ENCODE results near the gene MGAT3. TPM values are rescaled to one million over a fixed set of nuclear protein-coding genes. Genes with fewer than 3 reads are reported as not detected.

Gene MGAT3
- total and polyA plus RNA-seq, 9 of the 15 experiments (the other 6 are each of a cell fraction or from before 2014, with no cell fraction given), result 0.10 to 11.5 (median 4.6) TPM

DNA sequence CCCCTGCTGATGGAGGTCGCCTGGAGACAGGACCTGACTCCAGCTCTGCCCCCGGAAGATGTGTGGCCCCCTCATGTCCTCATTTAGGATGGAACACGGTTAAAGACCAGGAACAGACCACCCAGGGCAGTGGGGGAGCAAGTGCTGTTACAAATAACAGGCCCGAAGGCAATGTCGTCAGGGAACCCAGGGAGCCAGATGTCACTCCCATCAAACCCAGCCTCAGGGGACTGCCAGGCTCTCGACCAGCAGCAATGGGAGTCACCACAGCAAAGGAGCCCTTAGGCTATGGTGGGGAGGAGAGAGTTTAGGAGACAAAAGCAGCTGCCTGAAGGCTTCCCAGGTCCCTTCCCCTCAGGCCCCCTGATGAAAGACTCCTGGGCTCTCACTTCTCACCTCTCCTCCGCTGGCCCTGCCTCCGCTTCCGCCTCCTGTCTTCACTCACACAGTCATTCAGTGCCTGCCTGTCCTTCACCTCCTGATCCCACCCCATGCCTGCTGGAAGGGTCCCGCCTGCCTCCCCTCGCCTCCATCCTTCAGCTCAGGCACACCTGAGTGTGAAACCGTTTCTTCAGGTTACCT, 71.4 kb downstream of the MGAT3 start:
- 86% methylated on average over 12 of the region's 12 CpGs for WGBS (ENCODE audit: insufficient coverage, low coverage, missing lambda C conversion rate)
- Histone ChIP-seq H4K20me1 (replicated peaks; ENCODE audit: control insufficient read depth, insufficient read depth, low read length) (peaks cover 10% of the 10 kb centered on the region), H3K4me1 (replicated peaks in 1 of 2; ENCODE audit: control insufficient read depth in 2 of 2, insufficient read depth in 2 of 2, low read length in 2 of 2) (peaks cover 27 to 57% of the 10 kb centered on the region in 2 experiments; a peak in 4 of 5 replicates), H3K4me3 (no peak overlapping the region), H2AFZ (ENCODE audit: low read depth, low read length) (no peak overlapping the region), H3K27me3 (ENCODE audit: control insufficient read depth in 2 of 2, insufficient read depth in 2 of 2, low read length in 2 of 2) (no peaks in the 10 kb centered on the region), H3K79me2 (ENCODE audit: control insufficient read depth, insufficient read depth, low read length) (peaks cover 61% of the 10 kb centered on the region), H3K9me1 (ENCODE audit: control insufficient read depth, insufficient read depth, low read length) (no peaks in the 10 kb centered on the region), H3K27ac (ENCODE audit: extremely low read depth, low read depth, low read length) (no peak overlapping the region; the same call in 2 of the 3 replicates), H3K4me2 (ENCODE audit: insufficient read depth, low read length) (no peak overlapping the region), H3K36me3 (ENCODE audit: control insufficient read depth, insufficient read depth, low read length) (peaks cover 62% of the 10 kb centered on the region), H3K9me3 (replicated peaks; ENCODE audit: control insufficient read depth, insufficient read depth, low read depth, low read length) (no peaks in the 10 kb centered on the region), H3K9ac (ENCODE audit: insufficient read depth in 1 of 2, low read depth in 2 of 2, low read length in 2 of 2) (peak overlapping the region in 1 of 2 experiments; percentile 72; a peak in 2 of 4 replicates)
- no TSS peak for BruUV-seq (replicated peaks)
- in situ Hi-C loops (cut with MboI) (no loop called here), intact Hi-C loops (cut with micrococcal nuclease) (loop anchor here (10.0 kb wide), 1 partner anchor 353 kb away; no protein-coding TSS in a partner anchor)
- ChIA-PET POLR2A (interaction anchor here (0.6 to 4.2 kb wide), 10 partner anchors 8 to 906 kb away, joined by 3 to 42 read pairs (median 3); partner anchors contain the start of genes ATF4 and RPL3), CTCF (ENCODE audit: low intra/inter-chr PET ratio) (interaction anchor here (2.1 kb wide), 1 partner anchor 34 kb away, joined by 18 read pairs; no protein-coding TSS in a partner anchor)
- no peak for FAIRE-seq
- ATAC-seq, result no peak
- no peak for DNase-seq (ENCODE audit: extremely low read depth in 1 of 4, low spot score in 3 of 4)
- TF ChIP-seq SP1 (CRISPR knock-in tag; IDR thresholded peaks at IDR 0.05), result no peak
- no peak for TF ChIP-seq BRD4 (IDR thresholded peaks at IDR 0.05)
- TF ChIP-seq, protein P1, sequence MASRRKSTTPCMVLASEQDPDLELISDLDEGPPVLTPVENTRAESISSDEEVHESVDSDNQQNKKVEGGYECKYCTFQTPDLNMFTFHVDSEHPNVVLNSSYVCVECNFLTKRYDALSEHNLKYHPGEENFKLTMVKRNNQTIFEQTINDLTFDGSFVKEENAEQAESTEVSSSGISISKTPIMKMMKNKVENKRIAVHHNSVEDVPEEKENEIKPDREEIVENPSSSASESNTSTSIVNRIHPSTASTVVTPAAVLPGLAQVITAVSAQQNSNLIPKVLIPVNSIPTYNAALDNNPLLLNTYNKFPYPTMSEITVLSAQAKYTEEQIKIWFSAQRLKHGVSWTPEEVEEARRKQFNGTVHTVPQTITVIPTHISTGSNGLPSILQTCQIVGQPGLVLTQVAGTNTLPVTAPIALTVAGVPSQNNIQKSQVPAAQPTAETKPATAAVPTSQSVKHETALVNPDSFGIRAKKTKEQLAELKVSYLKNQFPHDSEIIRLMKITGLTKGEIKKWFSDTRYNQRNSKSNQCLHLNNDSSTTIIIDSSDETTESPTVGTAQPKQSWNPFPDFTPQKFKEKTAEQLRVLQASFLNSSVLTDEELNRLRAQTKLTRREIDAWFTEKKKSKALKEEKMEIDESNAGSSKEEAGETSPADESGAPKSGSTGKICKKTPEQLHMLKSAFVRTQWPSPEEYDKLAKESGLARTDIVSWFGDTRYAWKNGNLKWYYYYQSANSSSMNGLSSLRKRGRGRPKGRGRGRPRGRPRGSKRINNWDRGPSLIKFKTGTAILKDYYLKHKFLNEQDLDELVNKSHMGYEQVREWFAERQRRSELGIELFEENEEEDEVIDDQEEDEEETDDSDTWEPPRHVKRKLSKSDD (conservative IDR thresholded peaks at IDR 0.05; ENCODE audit: low read length), result no peak
- TF ChIP-seq BMI1 (IDR thresholded peaks at IDR 0.05; ENCODE audit: low read length), result no peak
- TF ChIP-seq HDAC8 (tag; IDR thresholded peaks at IDR 0.05), result no peak
- no peak for TF ChIP-seq SRSF7 (optimal IDR thresholded peaks at IDR 0.05; ENCODE audit: low read depth, low read length)
- TF ChIP-seq SPI1 (IDR thresholded peaks at IDR 0.05; ENCODE audit: borderline replicate concordance, low read depth, low read length), result no peak
- TF ChIP-seq ZNF780A (CRISPR knock-in tag; IDR thresholded peaks at IDR 0.05), result no peak
- TF ChIP-seq ZC3H8 (IDR thresholded peaks at IDR 0.05), result no peak
- no peak for TF ChIP-seq HNRNPH1 (optimal IDR thresholded peaks at IDR 0.05; ENCODE audit: low read depth, low read length)
- TF ChIP-seq NCOR1 (IDR thresholded peaks at IDR 0.05), result no peak
